ENCODE results near the gene NFKB2. TPM values are rescaled to one million over a fixed set of nuclear protein-coding genes. Genes with fewer than 3 reads are reported as not detected.

The NFKB2 gene
- total and polyA plus RNA-seq, 8 donors: 17.0 to 58.0 (median 26.5) TPM

DNA sequence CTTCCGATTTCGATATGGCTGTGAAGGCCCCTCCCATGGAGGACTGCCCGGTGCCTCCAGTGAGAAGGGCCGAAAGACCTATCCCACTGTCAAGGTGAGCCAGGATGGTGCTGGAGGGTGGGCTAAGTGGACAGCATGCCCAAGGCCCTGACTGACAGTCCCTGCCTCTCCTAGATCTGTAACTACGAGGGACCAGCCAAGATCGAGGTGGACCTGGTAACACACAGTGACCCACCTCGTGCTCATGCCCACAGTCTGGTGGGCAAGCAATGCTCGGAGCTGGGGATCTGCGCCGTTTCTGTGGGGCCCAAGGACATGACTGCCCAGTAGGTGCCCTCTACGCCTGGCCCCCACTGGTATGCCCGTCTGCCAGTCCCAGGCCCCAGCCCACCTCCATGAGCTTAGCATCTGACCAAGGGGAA is 1.2 kb downstream of the NFKB2 start:
- FAIRE-seq (no peak), ATAC-seq (no peak), DNase-seq (peak in 1 of 6 donors; percentile 62)
- H3K4me3 ChIP-seq: peak overlapping the region in 1 of 4 donors; percentile 76
- intact Hi-C loops (cut with DNase I): no loop called here
- H3K4me1 ChIP-seq: peaks cover 0 to 29% (median 0%) of the 10 kb centered on the region in 3 donors
- WGBS, 2 donors: 76 to 81% methylated on average over 12 of the region's 12 CpGs
- no peaks in the 10 kb centered on the region for H3K36me3 ChIP-seq
- no peak for TF ChIP-seq CTCF (IDR thresholded peaks at IDR 0.05)
- no peaks in the 10 kb centered on the region for H3K27me3 ChIP-seq
- H3K9me3 ChIP-seq: no peaks in the 10 kb centered on the region
- peak overlapping the region in 1 of 4 donors; percentile 96 for H3K27ac ChIP-seq

GRCh38 chr10:102397222-102398171 is 2.0 kb downstream of the NFKB2 start:
- no peaks in the 10 kb centered on the region for H3K9me3 ChIP-seq
- H3K27me3 ChIP-seq: no peaks in the 10 kb centered on the region
- intact Hi-C loops (cut with DNase I): no loop called here
- DNase-seq (peak in 1 of 6 donors; percentile 33), ATAC-seq (no peak), FAIRE-seq (no peak)
- 91 to 92% methylated on average over 14 of the region's 14 CpGs for WGBS, 2 donors
- peaks cover 0 to 29% (median 0%) of the 10 kb centered on the region in 3 donors for H3K4me1 ChIP-seq
- no peak overlapping the region for H3K27ac ChIP-seq
- no peak for TF ChIP-seq CTCF (IDR thresholded peaks at IDR 0.05)
- no peak overlapping the region for H3K4me3 ChIP-seq
- H3K36me3 ChIP-seq: no peaks in the 10 kb centered on the region

DNA sequence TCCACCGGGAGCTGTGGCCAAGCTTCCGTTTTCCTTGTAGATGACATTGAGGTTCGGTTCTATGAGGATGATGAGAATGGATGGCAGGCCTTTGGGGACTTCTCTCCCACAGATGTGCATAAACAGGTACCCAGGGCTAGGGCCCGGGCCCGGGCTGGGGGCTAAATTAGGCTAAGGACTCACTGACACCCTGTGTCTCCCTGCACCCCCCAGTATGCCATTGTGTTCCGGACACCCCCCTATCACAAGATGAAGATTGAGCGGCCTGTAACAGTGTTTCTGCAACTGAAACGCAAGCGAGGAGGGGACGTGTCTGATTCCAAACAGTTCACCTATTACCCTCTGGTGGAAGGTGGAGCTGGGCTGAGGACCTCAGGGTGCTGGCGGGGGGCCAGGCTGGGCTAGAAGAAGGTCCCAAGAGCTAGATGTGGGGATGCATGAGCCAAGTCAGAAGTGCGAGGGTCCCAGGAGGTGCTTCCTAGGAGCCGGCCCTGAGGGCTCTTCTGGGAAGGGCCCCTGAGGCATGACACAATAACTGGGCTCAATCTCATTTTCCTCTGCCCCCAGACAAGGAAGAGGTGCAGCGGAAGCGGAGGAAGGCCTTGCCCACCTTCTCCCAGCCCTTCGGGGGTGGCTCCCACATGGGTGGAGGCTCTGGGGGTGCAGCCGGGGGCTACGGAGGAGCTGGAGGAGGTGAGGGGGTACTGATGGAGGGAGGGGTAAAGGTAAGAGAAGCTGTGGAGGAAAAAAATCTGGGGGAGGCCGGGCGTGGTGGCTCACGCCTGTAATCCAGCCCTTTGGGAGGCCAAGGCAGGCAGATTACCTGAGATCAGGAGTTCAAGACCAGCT is 2.9 kb downstream of the NFKB2 start:
- Histone ChIP-seq H3K27ac (peak overlapping the region; percentile 91 to 96 (median 92)), H3K27me3 (no peaks in the 10 kb centered on the region), H3K4me3 (peak overlapping the region in 2 of 4 donors; percentile 60 to 65), H3K36me3 (no peaks in the 10 kb centered on the region), H3K4me1 (peaks cover 0 to 27% (median 0%) of the 10 kb centered on the region in 3 donors), H3K9me3 (no peaks in the 10 kb centered on the region)
- DNase-seq: peak in 2 of 6 donors; percentile 58 to 76
- WGBS, 2 donors: 82 to 87% methylated on average over 20 to 21 of the region's 21 CpGs
- intact Hi-C loops (cut with DNase I): no loop called here
- no peak for FAIRE-seq
- TF ChIP-seq CTCF (IDR thresholded peaks at IDR 0.05): no peak
- ATAC-seq: no peak

DNA sequence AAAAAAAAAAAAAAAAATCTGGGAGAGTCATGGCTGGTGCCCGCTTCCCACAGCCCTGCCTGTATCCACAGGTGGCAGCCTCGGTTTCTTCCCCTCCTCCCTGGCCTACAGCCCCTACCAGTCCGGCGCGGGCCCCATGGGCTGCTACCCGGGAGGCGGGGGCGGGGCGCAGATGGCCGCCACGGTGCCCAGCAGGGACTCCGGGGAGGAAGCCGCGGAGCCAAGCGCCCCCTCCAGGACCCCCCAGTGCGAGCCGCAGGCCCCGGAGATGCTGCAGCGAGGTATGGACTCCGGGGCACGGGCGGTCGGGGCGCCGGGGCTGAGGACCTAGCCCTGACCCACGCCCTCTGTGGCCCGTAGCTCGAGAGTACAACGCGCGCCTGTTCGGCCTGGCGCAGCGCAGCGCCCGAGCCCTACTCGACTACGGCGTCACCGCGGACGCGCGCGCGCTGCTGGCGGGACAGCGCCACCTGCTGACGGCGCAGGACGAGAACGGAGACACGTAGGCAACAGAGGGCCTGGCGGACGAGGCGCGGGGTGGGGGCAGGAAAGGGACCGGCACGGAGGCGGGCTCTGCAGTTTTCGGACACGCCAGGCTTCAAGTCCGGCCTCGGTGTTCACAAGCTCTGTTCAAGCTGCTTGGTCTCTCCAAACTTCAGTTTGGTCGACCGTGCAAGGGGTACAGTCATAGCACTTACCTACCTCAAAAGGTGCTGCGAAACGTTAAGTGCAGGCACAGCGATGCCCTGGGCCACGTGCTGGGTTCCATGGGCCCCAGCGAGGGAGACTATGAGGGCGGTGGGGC is 3.9 kb downstream of the NFKB2 start:
- peak overlapping the region; percentile 33 to 65 (median 54) for H3K4me3 ChIP-seq
- ATAC-seq (peak; percentile 70 to 82 (median 79)), DNase-seq (peak; percentile 86 to 98 (median 92)), FAIRE-seq (no peak)
- peak; percentile 90 to 97 (median 94) for TF ChIP-seq CTCF (IDR thresholded peaks at IDR 0.05)
- peak overlapping the region; percentile 91 to 96 (median 92) for H3K27ac ChIP-seq
- no peaks in the 10 kb centered on the region for H3K9me3 ChIP-seq
- H3K27me3 ChIP-seq: no peaks in the 10 kb centered on the region
- peaks cover 0 to 26% (median 0%) of the 10 kb centered on the region in 3 donors for H3K4me1 ChIP-seq
- no peaks in the 10 kb centered on the region for H3K36me3 ChIP-seq
- intact Hi-C loops (cut with DNase I): loop anchor here in 1 of 3 donors (10.0 kb wide), 1 partner anchor 185 kb away; no protein-coding TSS in a partner anchor
- 2 to 3% methylated on average over 56 to 72 of the region's 72 CpGs for WGBS, 2 donors
